Adrenal gland (tissue), 12 donors: ENCODE measurements around the gene TSPEAR. TPM values are rescaled to one million over a fixed set of nuclear protein-coding genes. Genes with fewer than 3 reads are reported as not detected.

Experiments
- DNase-seq, 7 donors: peaks; one replicate each; pipeline ENCODE4 v3.0.0-alpha.2; 2019 to 2020
- H3K27ac ChIP-seq, 5 donors: fragments of 200-600 bp; sonication (generic) in 4 of 5; 1 replicate in 3 of 5; 2 replicates in 2 of 5; pipeline versions ENCODE4 v1.5.1 to v1.8.0; 2016 to 2020; ENCODE audit warnings: mild to moderate bottlenecking in 1 of 5
- H3K27me3 ChIP-seq: fragments of 200-600 bp; 2 replicates; pipeline ENCODE4 v1.8.0; 2021
- H3K36me3 ChIP-seq, 2 donors: fragments of 200-600 bp; replicated peaks in 1 of 2; 1 replicate in 1 of 2; 2 replicates in 1 of 2; pipeline versions ENCODE4 v1.5.1 to v1.8.0; 2018 to 2022
- H3K4me1 ChIP-seq, 2 donors: fragments of 200-600 bp; replicated peaks in 1 of 2; 1 replicate in 1 of 2; 2 replicates in 1 of 2; pipeline versions ENCODE4 v1.5.1 to v1.8.0; 2018 to 2021
- H3K4me3 ChIP-seq, 4 donors: fragments of 200-600 bp; sonication (generic) in 3 of 4; one replicate each; pipeline ENCODE4 v1.5.1; 2016 to 2018
- H3K9me3 ChIP-seq, 3 donors: fragments of 200-600 bp; sonication (generic) in 1 of 3; replicated peaks in 1 of 3; 1 replicate in 2 of 3; 2 replicates in 1 of 3; pipeline versions ENCODE4 v1.5.1 to v1.8.0; 2016 to 2021
- CTCF ChIP-seq, 6 experiments: fragments of 450-650 bp in 4 of 6; fragments of 200-600 bp in 2 of 6; sonication (generic) in 1 of 6; IDR thresholded peaks; 1 replicate in 5 of 6; 2 replicates in 1 of 6; pipeline versions ENCODE4 v1.5.1 to v1.8.0; 2016 to 2021; ENCODE audit warnings: antibody characterized with exemption in 6 of 6, mild to moderate bottlenecking in 2 of 6, moderate library complexity in 1 of 6
- POLR2A ChIP-seq, 2 donors: fragments of 450-650 bp; IDR thresholded peaks; one replicate each; pipeline ENCODE4 v1.6.1; 2017; ENCODE audit warnings: antibody characterized with exemption in 2 of 2, mild to moderate bottlenecking in 2 of 2, moderate library complexity in 1 of 2
- WGBS, 4 donors: extraction: QIAGEN DNeasy Blood & Tissue Kit in 2 of 4; methylation state at CpG; one replicate each; pipeline versions ENCODE4 v1.1.5 to v1.1.7; 2013 to 2017; 5-methylcytosine and 5-hydroxymethylcytosine counted together
- intact Hi-C, 2 donors: fragments of 100-400 bp; cut with DNase I; formaldehyde crosslinking; loops; one replicate each; pipeline versions ENCODE4 v1.14.1 to v1.15.0; 2022 to 2023
- polyA plus RNA-seq, 3 donors: library from polyadenylated mRNA; stranded (reverse); fragments of 200-250 nt in 2 of 3; fragments of 350-450 nt in 1 of 3; fragmentation: Illumina TruSeq in 1 of 3; extraction: RNeasy Lipid Tissue Mini Kit (QIAGEN cat#74804) in 1 of 3; gene quantifications; one replicate each; pipeline ENCODE4 v1.2.3, GENCODE V29; 2013 to 2014
- total RNA-seq, 9 donors: library from RNA; depleted of rRNA in 4 of 9; stranded (reverse); fragments of >200 nt in 4 of 9; fragments of 120-200 nt in 1 of 9; fragmentation: NEBNext Ultra II Directional in 1 of 9; extraction: Animal tissue kit (Norgen Biotek cat#: 25700) in 1 of 9; gene quantifications; one replicate each; pipeline versions ENCODE4 v1.1.0 to v1.2.4, GENCODE V29; 2013 to 2023
- donor health status: healthy with polysubstance abuse.
- donor health status: Bipolar disorder and iron deficiency.
- donor health status: DM: yes; HTN: yes; CAD: no.
- donor health status: DM: no; HTN: no; CAD: no.
- donor health status: DM: no; HTN: no; CAD: no.
- donor health status: DM: yes; HTN: yes; CAD: no.

TSPEAR gene
- total and polyA plus RNA-seq, 12 donors, result not detected

GRCh38 chr21:44529503-44530125 lies 181.8 kb downstream of the TSPEAR start:
- Histone ChIP-seq H3K4me3 (no peak overlapping the region), H3K9me3 (no peaks in the 10 kb centered on the region), H3K36me3 (no peaks in the 10 kb centered on the region), H3K4me1 (no peaks in the 10 kb centered on the region), H3K27me3 (no peaks in the 10 kb centered on the region), H3K27ac (no peak overlapping the region)
- intact Hi-C loops, result no loop called here
- WGBS, 4 donors, result 71 to 80% (median 75%) methylated on average over 8 to 23 of the region's 23 CpGs
- DNase-seq, result peak in 2 of 7 donors; percentile 1 to 6
- no peak for TF ChIP-seq CTCF (IDR thresholded peaks at IDR 0.05)
- TF ChIP-seq POLR2A (IDR thresholded peaks at IDR 0.05), result no peak

GRCh38 chr21:44529011-44529421 lies 182.4 kb downstream of the TSPEAR start:
- WGBS, 4 donors, result 83 to 89% (median 87%) methylated on average over 11 to 17 of the region's 17 CpGs
- Histone ChIP-seq H3K4me3 (no peak overlapping the region), H3K27me3 (no peaks in the 10 kb centered on the region), H3K4me1 (no peaks in the 10 kb centered on the region), H3K27ac (no peak overlapping the region), H3K9me3 (no peaks in the 10 kb centered on the region), H3K36me3 (no peaks in the 10 kb centered on the region)
- DNase-seq, result peak in 2 of 7 donors; percentile 1 to 5
- intact Hi-C loops, result no loop called here
- TF ChIP-seq POLR2A (IDR thresholded peaks at IDR 0.05) (no peak), CTCF (IDR thresholded peaks at IDR 0.05) (no peak)

- H3K9me3 ChIP-seq, result no peaks in the 10 kb centered on the region
- H3K27me3 ChIP-seq, result no peaks in the 10 kb centered on the region
- no peak for TF ChIP-seq CTCF (IDR thresholded peaks at IDR 0.05)
- TF ChIP-seq POLR2A (IDR thresholded peaks at IDR 0.05), result no peak
- DNase-seq, result no peak
- 84 to 95% (median 89%) methylated on average over 3 to 10 of the region's 10 CpGs for WGBS, 4 donors
- intact Hi-C loops, result no loop called here
- H3K36me3 ChIP-seq, result no peaks in the 10 kb centered on the region
- no peaks in the 10 kb centered on the region for H3K4me1 ChIP-seq
- H3K4me3 ChIP-seq, result no peak overlapping the region
- H3K27ac ChIP-seq, result no peak overlapping the region
These were observed 182.8 kb downstream of the TSPEAR start for GRCh38 chr21:44528634-44528995.

- no peaks in the 10 kb centered on the region for H3K4me1 ChIP-seq
- TF ChIP-seq CTCF (IDR thresholded peaks at IDR 0.05) (no peak), POLR2A (IDR thresholded peaks at IDR 0.05) (no peak)
- H3K27me3 ChIP-seq, result no peaks in the 10 kb centered on the region
- intact Hi-C loops, result no loop called here
- DNase-seq, result peak in 1 of 7 donors; percentile 5
- no peak overlapping the region for H3K4me3 ChIP-seq
- no peak overlapping the region for H3K27ac ChIP-seq
- H3K36me3 ChIP-seq, result no peaks in the 10 kb centered on the region
- H3K9me3 ChIP-seq, result no peaks in the 10 kb centered on the region
- 76 to 88% (median 84%) methylated on average over 4 to 18 of the region's 18 CpGs for WGBS, 4 donors
These were observed 183.3 kb downstream of the TSPEAR start for GRCh38 chr21:44527983-44528633.
